Measurements from ENCODE around the gene RBBP8NL. TPM values are rescaled to one million over a fixed set of nuclear protein-coding genes. Genes with fewer than 3 reads are reported as not detected.
A peak's percentile ranks its signal among the peaks of the same experiment; 100 is the strongest.

The RBBP8NL gene
- total RNA-seq, 1 donor from 2014 or later = 17.5 TPM

DNA sequence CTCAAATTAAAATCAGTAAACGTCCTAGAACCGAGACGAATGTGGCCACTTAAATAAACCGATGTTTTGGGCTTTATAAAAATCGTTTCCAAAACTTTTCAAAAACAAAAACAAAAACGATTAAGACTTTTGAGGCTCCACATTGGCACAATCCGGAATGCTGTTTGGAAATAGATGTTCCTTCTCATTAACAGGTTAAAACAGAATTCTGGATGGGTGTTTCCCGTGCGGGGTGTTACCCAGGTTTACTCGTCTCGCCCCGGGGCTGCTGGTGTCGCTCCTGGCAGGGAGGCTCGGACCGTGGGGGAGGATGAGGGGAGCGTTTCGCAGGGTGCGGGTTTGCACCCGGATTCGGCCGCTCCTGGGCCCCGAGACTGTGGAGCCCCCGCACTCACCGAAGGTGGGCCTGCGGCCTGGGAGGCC, 47.3 kb upstream of the RBBP8NL start:
- Mint-ChIP-seq H3K9me3 (ENCODE audit: low read depth) (no peaks in the 10 kb centered on the region), H3K4me1 (ENCODE audit: low read depth) (peaks cover 23% of the 10 kb centered on the region), H3K4me3 (ENCODE audit: low read depth) (peak overlapping the region; percentile 55), H3K36me3 (ENCODE audit: insufficient read depth) (no peaks in the 10 kb centered on the region), H3K27ac (no peak overlapping the region), H3K27me3 (peaks cover 45% of the 10 kb centered on the region)
- DNase-seq (ENCODE audit: low spot score, unreplicated experiment) = no peak
- TF ChIP-seq, protein P1, sequence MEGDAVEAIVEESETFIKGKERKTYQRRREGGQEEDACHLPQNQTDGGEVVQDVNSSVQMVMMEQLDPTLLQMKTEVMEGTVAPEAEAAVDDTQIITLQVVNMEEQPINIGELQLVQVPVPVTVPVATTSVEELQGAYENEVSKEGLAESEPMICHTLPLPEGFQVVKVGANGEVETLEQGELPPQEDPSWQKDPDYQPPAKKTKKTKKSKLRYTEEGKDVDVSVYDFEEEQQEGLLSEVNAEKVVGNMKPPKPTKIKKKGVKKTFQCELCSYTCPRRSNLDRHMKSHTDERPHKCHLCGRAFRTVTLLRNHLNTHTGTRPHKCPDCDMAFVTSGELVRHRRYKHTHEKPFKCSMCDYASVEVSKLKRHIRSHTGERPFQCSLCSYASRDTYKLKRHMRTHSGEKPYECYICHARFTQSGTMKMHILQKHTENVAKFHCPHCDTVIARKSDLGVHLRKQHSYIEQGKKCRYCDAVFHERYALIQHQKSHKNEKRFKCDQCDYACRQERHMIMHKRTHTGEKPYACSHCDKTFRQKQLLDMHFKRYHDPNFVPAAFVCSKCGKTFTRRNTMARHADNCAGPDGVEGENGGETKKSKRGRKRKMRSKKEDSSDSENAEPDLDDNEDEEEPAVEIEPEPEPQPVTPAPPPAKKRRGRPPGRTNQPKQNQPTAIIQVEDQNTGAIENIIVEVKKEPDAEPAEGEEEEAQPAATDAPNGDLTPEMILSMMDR (IDR thresholded peaks at IDR 0.05; ENCODE audit: unreplicated experiment) = no peak

DNA sequence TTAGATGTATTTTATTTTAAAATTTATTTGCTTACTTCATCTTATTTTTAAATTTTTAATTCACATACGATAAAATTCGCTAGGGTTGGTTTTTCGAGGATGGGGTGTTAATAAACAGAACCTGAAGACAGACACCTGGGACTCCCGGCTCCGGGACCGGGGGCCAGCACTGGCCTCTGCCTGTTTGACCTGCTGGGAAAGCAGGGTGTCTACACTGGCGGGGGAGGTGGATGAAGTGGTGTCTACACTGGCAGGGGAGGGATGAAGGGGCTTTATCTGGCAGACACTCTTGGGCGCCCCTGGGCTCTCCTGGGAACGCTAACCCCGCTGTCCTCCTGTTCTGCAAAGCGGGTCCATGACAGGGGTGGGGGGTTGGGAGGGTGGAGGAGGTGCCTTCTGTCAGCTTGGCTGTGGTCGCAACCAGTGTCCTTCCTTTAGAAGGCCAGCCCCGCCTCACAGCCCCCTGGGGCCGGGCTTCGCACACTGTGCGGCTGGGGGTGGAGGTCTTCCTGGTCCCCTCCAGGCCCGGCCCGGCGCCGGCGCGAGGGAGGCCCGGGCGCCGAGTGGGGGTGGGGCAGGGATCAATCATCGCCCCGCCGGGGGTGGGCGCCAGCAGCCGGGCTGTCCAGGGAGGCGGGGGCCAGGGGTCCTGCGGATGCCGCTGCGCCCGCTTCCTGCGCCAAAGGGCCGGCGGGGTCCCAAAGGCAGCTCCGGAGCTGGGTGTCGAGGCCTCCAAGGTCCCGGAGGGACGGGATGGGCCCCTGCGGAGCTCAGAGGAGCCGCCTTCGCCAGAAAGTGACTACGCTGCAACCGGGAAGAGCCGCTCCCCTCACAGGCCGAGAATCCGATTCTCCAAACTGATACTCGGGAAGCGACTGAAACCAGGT, 46.6 kb upstream of the RBBP8NL start:
- no peak overlapping the region for H3K27ac Mint-ChIP-seq

DNA sequence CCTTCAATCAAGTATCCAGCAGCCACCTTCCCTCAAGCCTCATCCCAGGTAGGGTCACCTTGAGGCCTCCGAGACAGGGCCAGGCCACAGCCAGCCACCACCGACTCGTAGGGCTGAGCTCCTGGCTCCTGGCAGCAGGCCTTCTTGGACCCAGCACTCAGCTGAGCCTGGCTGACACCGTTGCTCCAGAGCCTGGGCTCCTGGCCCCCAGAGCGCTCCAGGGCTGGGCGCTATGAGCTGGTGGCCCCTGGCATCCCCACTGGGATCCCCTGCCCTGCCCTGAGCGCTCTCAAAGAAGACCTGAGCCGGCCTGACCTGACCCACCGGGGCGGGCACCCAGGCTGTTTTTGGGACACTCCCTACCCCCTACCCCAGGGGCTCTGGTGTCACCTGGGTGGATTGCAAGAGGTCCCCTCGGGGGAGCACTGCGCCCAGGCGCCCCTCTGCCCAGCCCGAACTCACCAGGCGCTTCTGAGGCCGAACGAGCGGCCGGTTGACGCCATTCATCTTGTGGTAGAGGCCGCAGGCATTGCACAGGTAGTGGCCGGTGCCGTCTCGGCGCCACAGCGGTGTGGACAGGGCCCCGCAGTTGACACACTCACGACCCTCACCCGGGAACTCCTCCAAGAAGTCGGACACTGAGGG, 45.7 kb upstream of the RBBP8NL start:
- Mint-ChIP-seq H3K4me1 (ENCODE audit: low read depth) (peaks cover 12% of the 10 kb centered on the region), H3K27ac (no peak overlapping the region), H3K9me3 (ENCODE audit: low read depth) (no peaks in the 10 kb centered on the region), H3K27me3 (peaks cover 38% of the 10 kb centered on the region), H3K36me3 (ENCODE audit: insufficient read depth) (no peaks in the 10 kb centered on the region), H3K4me3 (ENCODE audit: low read depth) (no peak overlapping the region)
- DNase-seq (ENCODE audit: low spot score, unreplicated experiment) = no peak
- TF ChIP-seq, protein P1 (IDR thresholded peaks at IDR 0.05; ENCODE audit: unreplicated experiment) = no peak

More for the DNA sequence above, 46.6 kb upstream of the RBBP8NL start:
- Mint-ChIP-seq H3K36me3 (ENCODE audit: insufficient read depth) (no peaks in the 10 kb centered on the region), H3K27me3 (peaks cover 44% of the 10 kb centered on the region), H3K4me3 (ENCODE audit: low read depth) (peak overlapping the region; percentile 55), H3K4me1 (ENCODE audit: low read depth) (peaks cover 17% of the 10 kb centered on the region), H3K9me3 (ENCODE audit: low read depth) (no peaks in the 10 kb centered on the region)
- TF ChIP-seq, protein P1 (IDR thresholded peaks at IDR 0.05; ENCODE audit: unreplicated experiment) = no peak
- DNase-seq (ENCODE audit: low spot score, unreplicated experiment) = no peak

DNA sequence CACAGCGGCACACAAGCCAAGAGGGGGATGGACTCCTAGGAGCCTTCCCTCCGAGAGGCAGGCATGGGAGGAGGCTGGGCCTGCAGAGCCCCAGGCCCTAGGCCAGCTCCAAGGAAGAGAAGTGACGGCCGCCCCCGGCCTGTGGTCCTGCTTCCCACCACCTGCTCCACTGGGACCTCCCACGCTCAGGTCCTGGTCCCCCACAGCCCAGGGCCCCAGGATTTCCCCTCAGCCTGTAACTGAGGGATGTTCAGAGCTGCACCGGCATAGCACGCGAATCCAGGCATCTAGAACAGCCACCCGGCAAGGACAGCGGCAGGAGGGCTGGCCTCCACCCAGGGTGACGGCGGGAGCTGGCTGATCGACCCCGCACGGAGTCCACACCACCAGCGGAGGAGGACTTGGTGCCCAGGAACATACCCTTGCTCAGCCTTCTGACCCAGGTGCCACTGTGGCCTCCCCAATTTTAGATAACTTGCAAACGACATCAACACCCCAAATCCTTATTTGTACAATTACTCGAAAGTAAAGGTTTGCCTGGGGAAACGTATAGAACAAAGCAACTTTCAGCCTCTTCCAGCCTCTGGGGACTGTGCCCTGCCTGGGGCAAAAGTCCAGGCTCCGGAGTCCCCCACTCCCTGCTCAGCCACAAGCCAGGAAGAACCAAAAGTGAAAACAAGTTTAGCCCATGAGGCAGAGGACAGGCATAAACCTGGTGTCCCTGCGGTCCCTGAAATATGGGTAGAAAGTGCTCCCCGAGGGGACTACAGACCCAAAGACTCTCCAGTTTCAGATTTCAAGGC, 45.0 kb upstream of the RBBP8NL start:
- no peak overlapping the region for H3K4me3 Mint-ChIP-seq (ENCODE audit: low read depth)
- DNase-seq (ENCODE audit: low spot score, unreplicated experiment) = no peak
- H3K27me3 Mint-ChIP-seq = peaks cover 30% of the 10 kb centered on the region
- H3K36me3 Mint-ChIP-seq (ENCODE audit: insufficient read depth) = no peaks in the 10 kb centered on the region
- TF ChIP-seq, protein P1 (IDR thresholded peaks at IDR 0.05; ENCODE audit: unreplicated experiment) = no peak
- H3K27ac Mint-ChIP-seq = peak overlapping the region; percentile 74
- H3K4me1 Mint-ChIP-seq (ENCODE audit: low read depth) = peaks cover 11% of the 10 kb centered on the region
- no peaks in the 10 kb centered on the region for H3K9me3 Mint-ChIP-seq (ENCODE audit: low read depth)

DNA sequence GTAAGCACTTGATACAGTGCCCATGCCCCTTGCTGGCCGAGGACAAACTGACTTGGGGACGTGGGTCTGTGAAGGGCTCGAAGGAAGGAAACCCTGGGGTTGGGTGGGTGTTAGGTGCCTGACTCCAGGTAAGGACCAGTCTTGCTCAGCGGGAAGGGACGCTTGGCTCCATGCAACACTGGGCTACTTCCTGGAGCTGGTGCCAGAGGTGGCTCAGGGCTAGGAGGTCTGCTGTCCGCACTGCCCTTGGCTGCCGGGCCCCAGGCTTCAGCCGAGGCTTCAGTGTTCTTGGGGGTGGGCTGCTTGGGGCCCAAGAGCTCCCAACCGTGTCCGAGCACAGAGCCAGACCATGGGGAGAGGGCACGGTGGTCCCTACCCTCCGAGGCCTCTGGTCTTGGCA, 43.1 kb upstream of the RBBP8NL start:
- TF ChIP-seq, protein P1 (IDR thresholded peaks at IDR 0.05; ENCODE audit: unreplicated experiment) = no peak
- Mint-ChIP-seq H3K27ac (no peak overlapping the region), H3K9me3 (ENCODE audit: low read depth) (no peaks in the 10 kb centered on the region), H3K27me3 (peaks cover 26% of the 10 kb centered on the region), H3K36me3 (ENCODE audit: insufficient read depth) (no peaks in the 10 kb centered on the region), H3K4me3 (ENCODE audit: low read depth) (no peak overlapping the region), H3K4me1 (ENCODE audit: low read depth) (peaks cover 11% of the 10 kb centered on the region)
- DNase-seq (ENCODE audit: low spot score, unreplicated experiment) = no peak

Measured in progenitor cell of endocrine pancreas (in vitro differentiated cells).